WTC11 (cell line): ENCODE measurements around the gene CDH2.

Experiments
- ATF2 ChIP-seq: sonication (generic); formaldehyde crosslinking; IDR thresholded peaks from 2 replicates; pipeline ENCODE4 v1.8.1; 2022; ENCODE audit warnings: low read depth, missing genetic modification reagents, borderline replicate concordance
- CTCF ChIP-seq: fragments of 200-600 bp; IDR thresholded peaks from 2 replicates; pipeline ENCODE4 v1.8.0; 2022; ENCODE audit warnings: antibody characterized with exemption
- ESRRA ChIP-seq: sonication (generic); formaldehyde crosslinking; IDR thresholded peaks from 2 replicates; pipeline ENCODE4 v1.8.1; 2022; ENCODE audit warnings: mild to moderate bottlenecking, missing genetic modification reagents, borderline replicate concordance
- FOXJ3 ChIP-seq: sonication (generic); formaldehyde crosslinking; IDR thresholded peaks from 2 replicates; pipeline ENCODE4 v1.9.0; 2021; ENCODE audit warnings: missing genetic modification reagents, mild to moderate bottlenecking, borderline replicate concordance
- NR3C1 ChIP-seq: sonication (generic); formaldehyde crosslinking; conservative IDR thresholded peaks from 2 replicates; pipeline ENCODE4 v1.8.1; 2023; ENCODE audit warnings: low read depth, mild to moderate bottlenecking, missing genetic modification reagents

- TF ChIP-seq NR3C1 (CRISPR knock-in tag), result no peak
- TF ChIP-seq CTCF, result no peak
- no peak for TF ChIP-seq ATF2 (CRISPR knock-in tag)
- no peak for TF ChIP-seq FOXJ3
- no peak for TF ChIP-seq ESRRA
These were observed 67.0 kb downstream of the CDH2 start for GRCh38 chr18:28109781-28110560.
